GM12892 (cell line): Measurements from ENCODE around the gene FCER2.
A peak's percentile ranks its signal among the peaks of the same experiment; 100 is the strongest.

ENCODE experiments used
- DNase-seq: peaks from one replicate; pipeline ENCODE4 v3.0.0; 2011; ENCODE audit not compliant: insufficient read length
- FAIRE-seq: peaks from 2 replicates; lab custom pipeline; 2011; peaks lifted over from hg19 to GRCh38; lab: Jason Lieb, UNC
- POLR2A ChIP-seq: IDR thresholded peaks from 2 replicates; pipeline ENCODE4 v1.6.1; 2011; ENCODE audit warnings: low read depth, low read length, control low read depth
- POLR2AphosphoS5 ChIP-seq: IDR thresholded peaks from 2 replicates; pipeline ENCODE4 v1.6.1; 2011; ENCODE audit warnings: low read depth, low read length, control low read depth
- TAF1 ChIP-seq: IDR thresholded peaks from 2 replicates; pipeline ENCODE4 v1.6.1; 2011; ENCODE audit warnings: low read depth, mild to moderate bottlenecking, control low read depth, low read length, borderline replicate concordance

FCER2 gene

GRCh38 chr19:7640803-7641202, 61.1 kb downstream of the FCER2 start:
- TF ChIP-seq POLR2A (no peak), POLR2AphosphoS5 (no peak), TAF1 (no peak)
- no peak for FAIRE-seq
- no peak for DNase-seq

- no peak for DNase-seq
- FAIRE-seq, result peak; percentile 87
- peak; percentile 52; the same call in 1 of the 2 replicates for TF ChIP-seq POLR2AphosphoS5
- TF ChIP-seq POLR2A, result no peak
Observed at GRCh38 chr19:7639863-7640348, 62.0 kb downstream of the FCER2 start.

- 0 out of 2 replicates have a peak, but pooled peaks have one; percentile 18 for TF ChIP-seq POLR2AphosphoS5
- no peak for TF ChIP-seq POLR2A
- no peak for TF ChIP-seq TAF1
- DNase-seq (no peak), FAIRE-seq (no peak)
Observed at GRCh38 chr19:7638802-7639465, 63.0 kb downstream of the FCER2 start.
